Measurements from ENCODE around the gene PLBD2.

The PLBD2 gene

GRCh38 chr12:113403435-113404415 is 45.3 kb downstream of the PLBD2 start, which contains the start of gene SDS:
SDS (minus strand) TSS chr12:113403887; CDS start chr12:113399708, 4,179 bp downstream.
- no peak for DNase-seq
- no peak within 1 kb of the TSS for H3K4me3 ChIP-seq (ENCODE audit: low read depth, low read length)
- no peak within 1 kb of the TSS for H3K27ac ChIP-seq
- no peaks in the 10 kb centered on the region for H3K9me3 ChIP-seq (ENCODE audit: severe bottlenecking)
- TF ChIP-seq, protein P1, sequence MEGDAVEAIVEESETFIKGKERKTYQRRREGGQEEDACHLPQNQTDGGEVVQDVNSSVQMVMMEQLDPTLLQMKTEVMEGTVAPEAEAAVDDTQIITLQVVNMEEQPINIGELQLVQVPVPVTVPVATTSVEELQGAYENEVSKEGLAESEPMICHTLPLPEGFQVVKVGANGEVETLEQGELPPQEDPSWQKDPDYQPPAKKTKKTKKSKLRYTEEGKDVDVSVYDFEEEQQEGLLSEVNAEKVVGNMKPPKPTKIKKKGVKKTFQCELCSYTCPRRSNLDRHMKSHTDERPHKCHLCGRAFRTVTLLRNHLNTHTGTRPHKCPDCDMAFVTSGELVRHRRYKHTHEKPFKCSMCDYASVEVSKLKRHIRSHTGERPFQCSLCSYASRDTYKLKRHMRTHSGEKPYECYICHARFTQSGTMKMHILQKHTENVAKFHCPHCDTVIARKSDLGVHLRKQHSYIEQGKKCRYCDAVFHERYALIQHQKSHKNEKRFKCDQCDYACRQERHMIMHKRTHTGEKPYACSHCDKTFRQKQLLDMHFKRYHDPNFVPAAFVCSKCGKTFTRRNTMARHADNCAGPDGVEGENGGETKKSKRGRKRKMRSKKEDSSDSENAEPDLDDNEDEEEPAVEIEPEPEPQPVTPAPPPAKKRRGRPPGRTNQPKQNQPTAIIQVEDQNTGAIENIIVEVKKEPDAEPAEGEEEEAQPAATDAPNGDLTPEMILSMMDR (IDR thresholded peaks at IDR 0.05; ENCODE audit: low read depth, low read length): no peak
- no peaks in the 10 kb centered on the region for H3K27me3 ChIP-seq (ENCODE audit: insufficient read depth, low read depth, severe bottlenecking)
- H3K36me3 ChIP-seq: no peaks in the 10 kb centered on the region

GRCh38 chr12:113405694-113406093 is 47.3 kb downstream of the PLBD2 start:
- no peak for DNase-seq

GRCh38 chr12:113407931-113408600 is 49.7 kb downstream of the PLBD2 start:
- no peaks in the 10 kb centered on the region for H3K27me3 ChIP-seq (ENCODE audit: insufficient read depth, low read depth, severe bottlenecking)

More at GRCh38 chr12:113405694-113406093, 47.3 kb downstream of the PLBD2 start:
- no peaks in the 10 kb centered on the region for H3K36me3 ChIP-seq
- H3K9me3 ChIP-seq (ENCODE audit: severe bottlenecking): no peaks in the 10 kb centered on the region
- H3K4me3 ChIP-seq (ENCODE audit: low read depth, low read length): no peak overlapping the region
- H3K27me3 ChIP-seq (ENCODE audit: insufficient read depth, low read depth, severe bottlenecking): no peaks in the 10 kb centered on the region
- H3K27ac ChIP-seq: no peak overlapping the region
- TF ChIP-seq, protein P1 (IDR thresholded peaks at IDR 0.05; ENCODE audit: low read depth, low read length): no peak

GRCh38 chr12:113408756-113409298 is 50.4 kb downstream of the PLBD2 start:
- no peak overlapping the region for H3K4me3 ChIP-seq (ENCODE audit: low read depth, low read length)
- no peaks in the 10 kb centered on the region for H3K27me3 ChIP-seq (ENCODE audit: insufficient read depth, low read depth, severe bottlenecking)
- DNase-seq: no peak
- H3K27ac ChIP-seq: no peak overlapping the region
- no peaks in the 10 kb centered on the region for H3K36me3 ChIP-seq
- TF ChIP-seq, protein P1 (IDR thresholded peaks at IDR 0.05; ENCODE audit: low read depth, low read length): no peak
- H3K9me3 ChIP-seq (ENCODE audit: severe bottlenecking): no peaks in the 10 kb centered on the region

More at GRCh38 chr12:113407931-113408600, 49.7 kb downstream of the PLBD2 start:
- no peak overlapping the region for H3K4me3 ChIP-seq (ENCODE audit: low read depth, low read length)
- DNase-seq: no peak
- no peaks in the 10 kb centered on the region for H3K36me3 ChIP-seq
- H3K27ac ChIP-seq: no peak overlapping the region
- TF ChIP-seq, protein P1 (IDR thresholded peaks at IDR 0.05; ENCODE audit: low read depth, low read length): no peak
- no peaks in the 10 kb centered on the region for H3K9me3 ChIP-seq (ENCODE audit: severe bottlenecking)

GRCh38 chr12:113409462-113410124 is 51.2 kb downstream of the PLBD2 start:
- Histone ChIP-seq H3K27me3 (ENCODE audit: insufficient read depth, low read depth, severe bottlenecking) (no peaks in the 10 kb centered on the region), H3K9me3 (ENCODE audit: severe bottlenecking) (peaks cover 2% of the 10 kb centered on the region), H3K27ac (no peak overlapping the region), H3K4me3 (ENCODE audit: low read depth, low read length) (no peak overlapping the region), H3K36me3 (no peaks in the 10 kb centered on the region)
- TF ChIP-seq, protein P1 (IDR thresholded peaks at IDR 0.05; ENCODE audit: low read depth, low read length): no peak
- no peak for DNase-seq

All from WERI-Rb-1 (cell line).